ENCODE measurements around the gene SHISA5. TPM values are rescaled to one million over a fixed set of nuclear protein-coding genes. Genes with fewer than 3 reads are reported as not detected.

SHISA5 gene
- total RNA-seq, 1 experiment from 2014 or later = 174 TPM

DNA sequence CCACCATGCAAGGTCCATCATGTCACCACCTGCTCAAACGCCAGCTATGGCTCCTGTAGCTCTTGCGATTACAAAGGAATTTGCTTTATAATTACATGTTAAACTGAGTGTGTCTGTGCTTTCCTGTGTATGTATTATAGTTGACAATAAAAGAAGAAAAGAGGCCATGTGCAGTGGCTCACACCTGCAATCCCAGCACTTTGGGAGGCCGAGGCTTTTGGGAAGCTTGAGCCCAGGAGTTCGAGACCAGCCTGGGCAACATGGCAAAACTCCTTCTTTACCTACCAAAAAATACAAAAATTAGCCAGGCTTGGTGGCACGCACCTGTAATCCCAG is 30.4 kb downstream of the SHISA5 start:
- H4K8ac ChIP-seq (replicated peaks; ENCODE audit: insufficient read length, low read depth, low read length) = no peak overlapping the region
- H3K14ac ChIP-seq (ENCODE audit: insufficient read depth, low read length) = no peak overlapping the region
- H2BK12ac ChIP-seq (ENCODE audit: insufficient read length, low read depth, low read length) = no peak overlapping the region
- Mint-ChIP-seq H3K27me3 (ENCODE audit: low read depth) (no peaks in the 10 kb centered on the region; the same call in 1 of the 2 replicates), H3K9me3 (no peaks in the 10 kb centered on the region; a peak in 1 of 5 replicates), H3K4me3 (peak overlapping the region; percentile 84 to 88), H3K27ac (peak overlapping the region; percentile 81 to 99 (median 98)), H3K36me3 (ENCODE audit: insufficient read depth in 1 of 3, low read depth in 3 of 3) (peaks cover 14 to 16% (median 15%) of the 10 kb centered on the region in 3 experiments), H3K4me1 (peaks cover 38 to 42% of the 10 kb centered on the region in 2 experiments)
- no peak overlapping the region for H4K91ac ChIP-seq (ENCODE audit: insufficient read length, low read depth, low read length)
- TF ChIP-seq, protein P1, sequence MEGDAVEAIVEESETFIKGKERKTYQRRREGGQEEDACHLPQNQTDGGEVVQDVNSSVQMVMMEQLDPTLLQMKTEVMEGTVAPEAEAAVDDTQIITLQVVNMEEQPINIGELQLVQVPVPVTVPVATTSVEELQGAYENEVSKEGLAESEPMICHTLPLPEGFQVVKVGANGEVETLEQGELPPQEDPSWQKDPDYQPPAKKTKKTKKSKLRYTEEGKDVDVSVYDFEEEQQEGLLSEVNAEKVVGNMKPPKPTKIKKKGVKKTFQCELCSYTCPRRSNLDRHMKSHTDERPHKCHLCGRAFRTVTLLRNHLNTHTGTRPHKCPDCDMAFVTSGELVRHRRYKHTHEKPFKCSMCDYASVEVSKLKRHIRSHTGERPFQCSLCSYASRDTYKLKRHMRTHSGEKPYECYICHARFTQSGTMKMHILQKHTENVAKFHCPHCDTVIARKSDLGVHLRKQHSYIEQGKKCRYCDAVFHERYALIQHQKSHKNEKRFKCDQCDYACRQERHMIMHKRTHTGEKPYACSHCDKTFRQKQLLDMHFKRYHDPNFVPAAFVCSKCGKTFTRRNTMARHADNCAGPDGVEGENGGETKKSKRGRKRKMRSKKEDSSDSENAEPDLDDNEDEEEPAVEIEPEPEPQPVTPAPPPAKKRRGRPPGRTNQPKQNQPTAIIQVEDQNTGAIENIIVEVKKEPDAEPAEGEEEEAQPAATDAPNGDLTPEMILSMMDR (conservative IDR thresholded peaks at IDR 0.05) = no peak
- no peak overlapping the region for H2BK5ac ChIP-seq (ENCODE audit: insufficient read length, low read length)
- no peak overlapping the region for H2AFZ ChIP-seq (ENCODE audit: low read length)
- H3K9ac ChIP-seq (ENCODE audit: extremely low read depth, insufficient read length, low read length) = no peak overlapping the region
- no peaks in the 10 kb centered on the region; the same call in 1 of the 2 replicates for H3K79me2 ChIP-seq (ENCODE audit: insufficient read depth, low read length)
- peak overlapping the region; percentile 4 for H3K27ac ChIP-seq (ENCODE audit: insufficient read length, low read depth, low read length)
- no peaks in the 10 kb centered on the region for H4K20me1 ChIP-seq (ENCODE audit: control insufficient read depth, insufficient read depth, insufficient read length)
- H3K18ac ChIP-seq (ENCODE audit: insufficient read length, low read depth, low read length) = no peak overlapping the region
- H3K23ac ChIP-seq (ENCODE audit: insufficient read length, low read depth, low read length) = no peak overlapping the region
- H3K23me2 ChIP-seq (ENCODE audit: insufficient read length, low read depth, low read length, poor library complexity, severe bottlenecking) = peaks cover 5% of the 10 kb centered on the region
- H3K4me1 ChIP-seq (ENCODE audit: insufficient read depth, low read length) = peaks cover 7% of the 10 kb centered on the region; the same call in 1 of the 2 replicates
- H2BK15ac ChIP-seq (ENCODE audit: low read depth, low read length) = no peak overlapping the region
- no peak overlapping the region for H3K4ac ChIP-seq (ENCODE audit: low read depth, low read length)
- H3K56ac ChIP-seq (ENCODE audit: insufficient read length, low read depth, low read length) = no peak overlapping the region
- no peaks in the 10 kb centered on the region for H3K27me3 ChIP-seq (ENCODE audit: insufficient read depth, low read length)
- H3K9me3 ChIP-seq (ENCODE audit: control insufficient read depth, low read depth, low read length) = no peaks in the 10 kb centered on the region
- no peak overlapping the region for H2BK120ac ChIP-seq (ENCODE audit: low read depth, low read length, poor library complexity, severe bottlenecking)
- H3K79me1 ChIP-seq (ENCODE audit: insufficient read depth, low read depth, low read length, poor library complexity, severe bottlenecking) = no peaks in the 10 kb centered on the region
- no peak overlapping the region for H4K5ac ChIP-seq (ENCODE audit: insufficient read length, low read depth, low read length)
- no peak overlapping the region for H3K4me2 ChIP-seq (ENCODE audit: insufficient read depth, insufficient read length, low read length)
- no CpG with 5 or more reads among the region's 5 CpGs for WGBS (ENCODE audit: extremely low coverage, insufficient read length, low lambda C conversion rate)
- no peak for DNase-seq
- H2AK5ac ChIP-seq (ENCODE audit: insufficient read length, low read length) = no peak overlapping the region
- no peak overlapping the region for H3T11ph ChIP-seq (ENCODE audit: low read length)
- no peak overlapping the region for H2BK20ac ChIP-seq (ENCODE audit: low read depth, low read length, poor library complexity, severe bottlenecking)

Measured in H9 (cell line).